Lower leg skin (tissue), 3 donors: ENCODE data around the gene PLSCR2.

Experiments
- POLR2A ChIP-seq, 2 donors: fragments of 450-650 bp; IDR thresholded peaks; one replicate each; pipeline ENCODE4 v1.6.1; 2016 to 2017; ENCODE audit warnings: antibody characterized with exemption in 2 of 2, mild to moderate bottlenecking in 1 of 2, moderate library complexity in 1 of 2
- TF ChIP-seq, protein P1 (sequence below), 3 donors: fragments of 450-650 bp; IDR thresholded peaks; one replicate each; pipeline ENCODE4 v1.5.1; 2016; ENCODE audit warnings: antibody characterized with exemption in 3 of 3, mild to moderate bottlenecking in 3 of 3, moderate library complexity in 2 of 3

DNA sequence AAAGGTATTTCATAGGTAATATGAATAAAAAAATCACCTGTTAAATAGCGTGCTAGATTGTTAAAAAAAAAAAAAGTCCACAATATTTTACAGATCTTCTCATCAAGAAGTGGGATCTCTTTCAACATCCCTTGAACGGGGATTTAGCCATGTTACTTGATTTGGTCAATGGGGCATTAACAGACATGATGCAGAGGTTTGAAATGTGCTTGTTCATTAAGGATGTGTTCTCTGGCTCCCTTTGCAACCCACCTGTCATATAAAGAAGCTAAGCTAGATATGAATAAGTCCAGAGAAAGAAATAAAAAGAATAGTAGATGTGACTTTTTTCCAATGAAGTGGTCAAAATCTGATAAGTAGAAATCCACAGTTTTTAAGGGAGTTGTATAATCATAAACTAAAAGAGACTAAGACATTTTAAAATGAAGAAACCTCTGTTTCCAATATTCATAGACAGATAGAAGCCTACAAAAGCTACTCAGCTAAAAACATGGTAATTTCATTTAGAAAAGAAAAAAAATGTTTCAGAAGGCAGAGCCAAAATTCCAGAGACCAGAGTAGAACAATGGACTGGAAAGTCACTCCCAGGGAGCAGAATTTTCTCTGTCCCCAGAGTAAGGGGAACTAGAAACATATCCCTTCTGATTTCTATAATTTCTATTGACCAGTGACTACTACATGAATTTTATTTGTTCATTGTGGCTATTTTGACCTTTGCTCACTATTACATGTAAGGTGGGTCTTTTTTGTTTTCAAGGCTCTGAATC lies 79.2 kb downstream of the PLSCR2 start:
- TF ChIP-seq, protein P1, sequence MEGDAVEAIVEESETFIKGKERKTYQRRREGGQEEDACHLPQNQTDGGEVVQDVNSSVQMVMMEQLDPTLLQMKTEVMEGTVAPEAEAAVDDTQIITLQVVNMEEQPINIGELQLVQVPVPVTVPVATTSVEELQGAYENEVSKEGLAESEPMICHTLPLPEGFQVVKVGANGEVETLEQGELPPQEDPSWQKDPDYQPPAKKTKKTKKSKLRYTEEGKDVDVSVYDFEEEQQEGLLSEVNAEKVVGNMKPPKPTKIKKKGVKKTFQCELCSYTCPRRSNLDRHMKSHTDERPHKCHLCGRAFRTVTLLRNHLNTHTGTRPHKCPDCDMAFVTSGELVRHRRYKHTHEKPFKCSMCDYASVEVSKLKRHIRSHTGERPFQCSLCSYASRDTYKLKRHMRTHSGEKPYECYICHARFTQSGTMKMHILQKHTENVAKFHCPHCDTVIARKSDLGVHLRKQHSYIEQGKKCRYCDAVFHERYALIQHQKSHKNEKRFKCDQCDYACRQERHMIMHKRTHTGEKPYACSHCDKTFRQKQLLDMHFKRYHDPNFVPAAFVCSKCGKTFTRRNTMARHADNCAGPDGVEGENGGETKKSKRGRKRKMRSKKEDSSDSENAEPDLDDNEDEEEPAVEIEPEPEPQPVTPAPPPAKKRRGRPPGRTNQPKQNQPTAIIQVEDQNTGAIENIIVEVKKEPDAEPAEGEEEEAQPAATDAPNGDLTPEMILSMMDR (IDR thresholded peaks at IDR 0.05), result no peak
- TF ChIP-seq POLR2A (IDR thresholded peaks at IDR 0.05), result no peak
